Ammon's horn (tissue), 1 donor: ENCODE measurements around the gene NEO1.
"Not testable (repeated sequence)": the region's sequence is repeated elsewhere in the genome, so short reads cannot be mapped to it uniquely, and the experiment has no call there.

Experiments
- DNase-seq: peaks from one replicate; pipeline ENCODE4 v3.0.0-alpha.2; 2016; ENCODE audit warnings: low spot score

NEO1 gene

DNA sequence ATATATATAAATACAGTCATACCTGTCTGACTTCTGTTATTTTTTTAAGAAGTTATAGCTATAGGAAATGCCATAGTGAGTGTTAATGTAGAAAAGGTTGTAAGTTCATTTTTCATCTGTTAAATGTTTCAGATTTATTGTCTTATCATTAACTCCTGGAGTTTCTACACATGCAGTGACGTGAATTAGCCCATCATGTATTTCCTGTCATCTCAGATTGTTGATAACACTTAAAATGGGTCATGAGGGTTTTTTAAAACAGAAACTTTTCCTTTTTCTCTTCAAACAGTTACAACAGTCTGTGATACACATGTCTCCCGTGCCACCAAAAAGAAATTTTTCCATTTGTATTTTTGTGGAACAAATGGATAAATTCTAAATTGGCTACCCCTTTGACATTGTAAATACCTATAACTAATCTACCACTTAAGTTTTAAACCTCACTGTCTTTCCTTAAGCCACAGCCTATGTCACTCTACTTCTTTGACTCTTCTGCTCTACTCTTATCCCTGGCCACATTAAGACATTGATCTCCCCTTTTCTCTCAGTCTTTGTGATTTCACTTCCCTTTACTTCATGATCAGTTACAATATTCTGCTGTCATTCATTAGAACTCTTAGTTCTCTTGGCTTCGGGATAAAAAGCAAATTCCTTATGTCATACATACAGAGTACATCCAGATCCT, 89.1 kb downstream of the NEO1 start:
- DNase-seq, result no peak

DNA sequence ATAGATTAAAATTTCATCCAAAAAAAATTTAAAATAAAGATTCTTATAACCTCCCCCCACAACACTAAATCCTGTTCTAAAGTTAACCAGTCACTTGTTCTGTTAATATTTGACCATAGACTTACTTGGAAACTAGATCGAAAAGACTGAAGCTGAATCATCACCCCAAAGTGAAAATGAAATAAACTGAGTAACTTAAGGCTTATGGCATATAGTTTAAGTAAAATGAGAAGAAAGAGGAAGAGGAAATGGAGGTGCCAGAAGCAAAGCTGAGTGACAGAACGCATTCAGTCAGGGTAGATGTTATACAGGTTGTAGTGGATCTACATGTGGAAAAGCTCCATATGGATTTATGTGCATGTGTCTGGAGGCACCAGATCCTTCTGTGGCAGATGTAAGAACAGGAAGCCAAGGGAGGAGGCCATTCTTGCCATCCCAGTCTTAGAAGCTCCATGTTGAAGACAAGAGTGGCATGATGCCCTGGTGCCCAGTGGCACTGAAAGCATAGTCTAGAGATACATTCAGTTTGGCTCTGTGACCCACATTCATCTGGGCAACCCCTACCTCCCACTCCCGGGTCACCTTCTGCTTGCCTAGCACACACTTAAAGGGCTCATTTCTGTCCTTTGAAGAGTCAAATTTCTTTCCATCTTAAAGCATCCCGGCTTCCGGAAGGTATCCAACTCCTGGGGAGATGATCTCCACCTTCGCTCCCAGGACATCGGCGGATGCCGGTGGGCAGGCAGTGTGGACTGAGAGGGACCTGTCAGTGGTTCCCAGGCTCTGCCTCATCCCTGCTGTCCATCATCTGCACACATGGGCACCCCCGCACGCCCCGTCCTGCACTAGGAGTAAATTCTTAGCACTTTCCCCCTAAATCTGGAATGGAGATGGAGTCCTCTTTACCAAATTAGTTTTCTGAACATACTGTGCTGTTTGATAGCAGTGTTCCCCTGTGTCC, 90.8 kb downstream of the NEO1 start:
- DNase-seq, result no peak

DNA sequence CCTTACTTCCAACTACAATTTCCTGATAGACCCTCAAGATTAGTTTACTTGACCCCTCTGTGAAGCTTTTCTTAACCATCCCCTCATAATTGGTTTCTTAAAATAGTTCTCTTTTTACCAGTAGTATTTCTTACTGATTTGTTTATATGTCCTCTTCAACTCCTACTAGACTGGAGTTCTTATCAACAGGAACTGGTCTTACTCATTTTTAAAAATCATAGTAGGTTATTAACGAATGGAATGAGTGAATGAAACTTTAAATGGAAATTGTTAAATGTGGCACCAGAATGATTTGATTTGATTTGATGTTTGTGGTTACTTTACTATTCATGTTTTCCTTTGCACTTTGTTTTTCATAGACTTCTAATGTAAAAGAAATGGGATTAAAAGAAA, 91.5 kb downstream of the NEO1 start:
- no peak for DNase-seq

DNA sequence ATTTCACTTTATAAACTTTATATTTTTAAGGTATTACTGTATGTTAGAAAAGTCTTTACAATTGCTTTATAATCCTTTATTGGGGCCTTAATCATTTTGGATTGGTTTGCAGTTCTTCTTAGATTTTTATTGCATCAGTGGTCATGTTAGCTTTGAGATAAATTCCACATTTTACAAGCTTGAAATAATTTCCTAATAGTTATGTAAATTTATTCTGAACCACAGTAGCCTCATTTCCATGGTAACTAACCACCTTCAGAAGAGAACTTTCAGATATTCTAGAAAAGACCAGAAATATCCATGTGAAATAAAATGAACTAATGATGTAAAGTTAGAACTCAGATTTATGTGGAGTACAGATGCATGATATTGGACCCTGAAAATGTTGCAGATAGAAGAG, 94.2 kb downstream of the NEO1 start:
- DNase-seq, result no peak

DNA sequence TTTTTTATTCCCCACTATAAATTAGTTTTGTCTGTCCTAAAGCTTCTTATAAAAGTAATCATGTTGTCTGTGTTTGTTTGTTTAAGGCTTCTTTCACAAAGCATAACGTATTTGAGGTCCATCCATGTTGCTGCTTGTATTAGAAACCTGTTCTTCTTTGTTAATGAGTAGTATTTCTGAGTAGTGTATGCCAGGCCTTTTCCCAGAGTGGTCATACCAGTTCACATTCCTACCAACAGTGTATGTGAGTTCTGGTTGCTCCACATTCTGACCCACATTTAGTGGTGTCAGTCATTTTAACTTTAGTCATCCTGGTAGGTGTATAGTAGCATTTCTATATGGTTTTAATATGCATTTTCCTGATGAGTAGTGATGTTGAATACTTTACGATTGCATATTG, 98.6 kb downstream of the NEO1 start:
- DNase-seq, result no peak

DNA sequence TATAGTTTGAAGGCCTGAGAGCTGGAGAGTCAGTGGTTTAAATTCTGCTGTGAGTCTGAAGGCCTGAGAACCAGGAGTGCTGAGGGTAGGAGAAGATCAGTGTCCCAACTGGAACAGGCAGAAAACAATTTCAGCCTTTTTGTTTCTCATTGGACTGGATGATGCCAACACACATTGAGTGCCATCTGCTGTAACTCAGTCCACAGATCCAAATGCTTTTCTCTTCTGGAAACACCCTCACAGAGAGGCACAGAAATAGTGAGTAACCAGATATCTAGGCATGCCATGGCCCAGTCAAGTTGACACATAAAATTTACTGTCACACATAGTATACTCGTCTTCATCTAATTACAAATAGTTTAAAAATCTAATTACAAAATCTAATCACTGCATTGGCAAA, 100.8 kb downstream of the NEO1 start:
- DNase-seq, result peak; percentile 64

DNA sequence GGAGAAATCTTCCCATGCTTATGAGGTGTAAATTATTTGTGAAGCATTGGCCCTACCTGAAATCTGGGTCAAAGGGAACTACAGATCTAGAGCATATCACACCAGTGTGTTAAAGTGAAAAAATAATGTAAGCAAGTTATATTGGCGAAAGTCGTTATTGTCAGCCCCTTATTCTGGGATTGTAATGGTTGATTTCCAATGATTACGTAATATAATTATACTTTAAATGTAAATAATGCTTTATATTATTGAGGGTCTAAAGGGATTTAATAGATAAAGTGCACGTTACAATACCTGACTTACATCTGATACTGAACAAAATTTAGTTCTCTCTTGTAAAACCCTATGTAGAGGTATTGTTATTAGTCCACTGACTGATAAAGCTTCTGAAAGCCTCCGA, 101.2 kb downstream of the NEO1 start:
- no peak for DNase-seq

DNA sequence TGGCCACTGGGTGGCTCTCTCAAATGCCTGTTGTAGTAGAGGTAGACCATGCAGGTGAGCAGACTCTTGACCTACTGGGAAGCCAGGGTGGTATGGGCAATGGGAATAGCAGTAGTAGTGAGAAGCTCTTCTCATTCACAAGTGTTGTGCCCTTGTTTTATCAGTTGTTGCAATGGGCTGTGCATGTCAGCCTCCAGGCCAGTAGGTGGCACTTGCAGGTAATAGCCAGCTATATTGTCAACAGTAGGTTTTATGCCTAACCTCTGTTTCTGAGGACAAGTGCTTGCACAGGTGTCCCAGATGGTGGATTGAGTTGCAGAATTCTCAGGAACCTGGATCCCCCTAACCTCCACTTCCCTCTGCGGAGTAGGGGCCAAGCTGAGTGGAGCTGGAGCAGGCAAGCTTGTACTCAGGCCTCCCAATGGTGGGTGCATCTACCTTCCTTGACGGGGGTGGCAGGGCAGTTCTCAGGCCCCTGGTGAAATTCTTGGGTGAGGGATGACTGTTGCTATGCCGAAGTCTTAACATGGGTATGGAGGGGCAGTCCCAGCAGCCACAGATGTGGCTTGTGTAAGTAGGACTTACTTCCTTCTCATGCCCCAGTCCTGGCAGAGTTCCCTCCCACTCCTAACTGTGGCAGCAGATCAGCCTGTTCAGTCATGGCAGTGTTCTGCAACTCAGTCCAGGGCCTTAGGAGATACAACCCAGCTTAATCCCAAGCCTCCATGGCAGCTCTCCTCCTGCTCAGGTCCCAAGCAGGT, 104.3 kb downstream of the NEO1 start:
- DNase-seq, result no peak

DNA sequence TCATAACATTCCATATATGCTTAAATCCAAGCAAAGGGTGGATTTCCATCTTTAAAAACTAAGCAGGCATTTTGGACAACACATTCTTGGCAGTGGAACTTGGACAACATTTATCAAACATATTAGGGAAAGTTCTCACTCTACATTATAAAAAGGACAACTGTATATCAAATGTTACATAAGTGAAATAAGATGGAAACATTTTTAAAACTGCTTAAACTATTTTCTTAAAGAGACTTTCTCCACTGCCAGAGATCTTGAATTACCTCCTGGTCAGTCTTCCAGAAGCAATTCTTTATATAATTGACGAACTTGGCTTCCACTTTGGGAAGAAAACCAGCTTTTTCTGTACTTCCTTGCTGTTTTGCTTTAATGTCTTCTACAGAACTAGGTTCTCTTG, 109.3 kb downstream of the NEO1 start:
- no peak for DNase-seq

DNA sequence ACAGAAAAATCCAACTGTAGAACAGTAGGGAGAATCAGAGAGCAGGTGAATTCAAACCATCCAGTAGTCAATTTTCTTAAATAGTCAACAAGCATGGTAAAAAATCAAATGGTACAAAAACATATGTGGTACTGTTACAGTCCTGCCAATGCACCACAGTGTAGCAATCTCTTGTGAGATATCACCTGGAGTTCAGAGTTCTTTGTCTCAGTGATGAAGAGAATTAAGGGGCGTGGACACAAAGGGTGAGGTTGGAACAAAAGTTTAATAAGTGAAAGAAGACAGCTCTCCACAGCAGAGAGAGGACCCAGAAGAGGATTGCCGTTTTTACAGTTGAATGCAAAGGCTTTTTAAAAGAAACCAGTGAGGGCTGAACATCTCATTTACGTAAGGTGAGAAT, 113.2 kb downstream of the NEO1 start:
- no peak for DNase-seq

DNA sequence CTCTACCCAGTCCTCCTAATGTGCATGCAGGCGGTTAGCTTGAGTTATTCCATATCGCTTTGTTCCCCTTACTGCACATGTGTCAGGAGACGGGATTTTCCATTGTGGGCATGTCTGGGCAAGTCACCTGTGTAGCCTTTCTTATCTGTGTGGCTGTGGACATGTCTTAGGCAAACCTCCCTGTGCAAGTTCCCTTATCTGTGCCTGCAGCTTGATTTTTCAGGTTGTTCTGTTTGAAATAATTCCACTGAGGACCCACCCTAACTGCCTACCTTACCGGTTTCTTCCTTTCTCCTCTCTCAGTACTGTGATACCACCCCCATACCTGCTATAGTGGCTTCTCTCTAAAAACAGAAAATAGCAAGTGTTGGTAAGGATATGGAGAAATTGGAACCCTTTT, 113.6 kb downstream of the NEO1 start:
- DNase-seq, result no peak

DNA sequence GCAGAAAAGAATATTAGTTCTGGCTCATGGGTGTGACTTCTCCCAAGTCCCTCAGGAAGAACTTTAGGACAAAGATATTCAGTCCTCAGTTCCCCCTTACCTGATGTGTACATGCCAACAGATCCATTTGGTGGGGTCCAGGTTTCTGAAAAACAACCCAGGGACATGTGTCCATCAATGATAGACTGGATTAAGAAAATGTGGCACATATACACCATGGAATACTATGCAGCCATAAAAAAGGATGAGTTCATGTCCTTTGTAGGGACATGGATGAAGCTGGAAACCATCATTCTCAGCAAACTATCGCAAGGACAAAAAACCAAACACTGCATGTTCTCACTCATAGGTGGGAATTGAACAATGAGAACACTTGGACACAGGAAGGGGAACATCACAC, 114.4 kb downstream of the NEO1 start:
- not testable (repeated sequence) for DNase-seq

DNA sequence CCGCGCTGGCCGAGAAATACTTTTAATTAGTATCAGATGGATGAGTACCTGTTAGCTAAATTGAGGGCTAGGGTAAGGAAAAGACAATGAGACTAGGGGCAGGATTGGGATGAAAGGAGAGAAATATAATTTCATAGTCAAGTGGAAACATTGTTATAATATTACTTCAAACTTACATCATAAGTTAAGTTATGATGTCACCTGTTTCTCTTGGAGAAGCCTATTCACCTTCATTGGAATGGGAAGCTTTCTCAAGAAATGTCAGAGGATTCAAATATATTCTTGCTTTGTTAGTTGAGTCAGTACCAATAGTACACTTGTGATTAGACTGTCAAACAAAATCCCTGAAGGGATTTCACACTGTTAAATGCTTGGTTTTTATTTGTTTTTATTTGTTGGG, 116.2 kb downstream of the NEO1 start:
- DNase-seq, result no peak

DNA sequence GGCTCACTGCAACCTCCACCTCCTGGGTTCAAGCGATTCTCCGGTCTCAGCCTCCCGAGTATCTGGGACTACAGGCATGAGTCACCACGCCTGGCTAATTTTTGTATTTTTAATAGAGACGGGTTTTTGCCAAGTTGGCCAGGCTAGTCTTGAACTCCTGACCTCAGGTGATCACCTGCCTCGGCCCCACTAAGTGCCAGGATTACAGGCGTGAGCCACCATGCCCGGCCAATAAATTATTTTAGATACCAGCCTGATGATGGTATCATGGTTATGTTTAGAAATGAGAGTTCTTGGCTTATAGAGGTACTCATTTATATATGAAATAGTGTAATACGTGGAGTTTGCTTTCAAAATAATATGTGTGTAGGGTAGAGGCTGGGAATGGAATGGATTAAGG, 119.4 kb downstream of the NEO1 start:
- DNase-seq, result no peak

DNA sequence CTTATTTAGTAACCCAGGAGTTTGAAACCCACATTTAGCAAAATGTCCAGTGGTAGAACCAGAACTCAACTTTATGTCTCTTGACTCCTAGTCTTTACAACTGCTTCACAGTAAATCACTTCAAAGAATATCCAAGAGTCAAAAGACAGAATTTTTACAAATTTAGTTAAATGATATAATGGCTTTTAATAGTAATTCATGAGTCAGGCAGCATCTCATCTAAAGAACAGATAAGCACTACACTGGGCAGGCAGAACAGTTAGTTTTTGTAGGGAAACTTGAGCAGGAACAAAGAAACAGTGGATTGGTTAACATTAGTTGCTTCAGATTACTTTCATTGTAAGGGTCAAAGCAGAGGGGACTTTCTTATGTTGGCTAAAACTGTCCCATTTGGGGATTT, 120.2 kb downstream of the NEO1 start:
- no peak for DNase-seq

DNA sequence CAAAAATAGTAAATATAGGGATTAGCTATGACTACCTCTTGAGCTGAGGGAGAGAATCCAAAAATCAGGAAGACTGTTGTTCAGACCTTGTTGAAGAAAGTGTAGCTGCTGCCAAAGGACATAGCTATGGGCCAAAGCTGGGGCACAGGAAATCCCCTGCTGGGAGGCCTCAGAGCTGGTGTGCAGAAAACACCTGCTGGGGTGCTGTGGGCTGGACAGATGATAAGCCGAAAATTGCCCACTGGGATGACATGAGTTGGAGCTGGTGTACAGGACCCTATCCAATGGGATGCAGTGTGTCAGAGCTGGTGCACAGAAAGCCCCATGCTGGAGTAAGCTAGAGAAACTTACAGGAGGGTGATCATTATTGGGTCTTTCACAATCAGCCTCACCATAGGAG, 121.9 kb downstream of the NEO1 start:
- no peak for DNase-seq

DNA sequence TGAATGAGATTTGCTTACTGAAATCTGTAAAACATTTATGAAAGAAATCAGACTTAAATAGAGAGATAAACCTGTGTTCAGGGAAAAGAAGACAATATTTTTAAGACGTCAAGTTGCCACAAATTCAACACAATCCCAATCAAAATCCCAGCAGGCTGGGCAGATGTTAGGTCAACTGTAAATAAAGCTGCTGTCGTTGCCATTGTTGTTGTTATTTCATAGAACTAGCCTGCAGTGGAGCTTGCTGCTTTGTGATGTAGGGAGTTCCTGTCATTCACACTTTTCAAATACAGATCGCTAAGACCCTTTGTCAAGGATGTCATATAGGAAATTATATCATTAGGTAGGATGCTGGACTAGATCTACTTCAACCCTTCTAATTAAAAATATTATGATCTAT, 123.1 kb downstream of the NEO1 start:
- no peak for DNase-seq

DNA sequence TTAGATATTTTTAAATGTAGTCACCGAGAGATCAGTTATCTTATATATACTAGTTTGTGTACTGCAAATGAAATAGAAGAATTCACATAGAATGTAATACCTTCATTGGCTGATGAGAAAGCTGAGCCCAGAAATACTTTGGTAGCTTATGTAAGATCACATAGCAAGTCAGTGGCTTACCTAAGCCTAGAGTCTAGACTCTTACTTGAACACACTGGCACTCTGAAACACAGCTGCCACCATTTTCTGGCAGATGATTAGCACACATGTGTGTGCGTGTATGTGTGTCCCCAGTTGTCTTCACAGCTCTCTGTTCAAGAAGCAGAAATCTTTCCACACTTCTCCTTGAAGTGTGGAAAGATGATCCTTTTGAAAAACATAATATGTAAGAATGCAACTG, 124.3 kb downstream of the NEO1 start:
- DNase-seq, result no peak

DNA sequence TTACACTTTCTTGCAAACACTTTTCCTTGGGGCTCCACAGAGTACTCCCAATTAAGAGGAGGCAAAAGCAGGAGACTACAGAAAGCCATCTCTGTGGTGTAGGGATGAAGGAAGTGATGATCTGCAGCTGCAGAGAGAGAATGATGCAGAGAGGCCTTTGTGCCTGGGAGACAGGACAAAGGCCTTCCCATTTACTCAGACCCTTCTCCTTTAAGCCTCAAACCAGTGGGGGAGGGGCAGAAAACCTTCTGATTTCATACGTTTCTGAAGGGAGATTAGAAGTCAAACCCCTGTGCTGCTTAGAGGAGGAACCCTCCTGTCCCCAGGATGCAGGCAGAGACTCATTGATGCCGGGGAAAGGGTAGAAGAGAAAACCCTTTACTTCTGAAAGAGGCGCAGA, 130.8 kb downstream of the NEO1 start:
- DNase-seq, result peak; percentile 24

DNA sequence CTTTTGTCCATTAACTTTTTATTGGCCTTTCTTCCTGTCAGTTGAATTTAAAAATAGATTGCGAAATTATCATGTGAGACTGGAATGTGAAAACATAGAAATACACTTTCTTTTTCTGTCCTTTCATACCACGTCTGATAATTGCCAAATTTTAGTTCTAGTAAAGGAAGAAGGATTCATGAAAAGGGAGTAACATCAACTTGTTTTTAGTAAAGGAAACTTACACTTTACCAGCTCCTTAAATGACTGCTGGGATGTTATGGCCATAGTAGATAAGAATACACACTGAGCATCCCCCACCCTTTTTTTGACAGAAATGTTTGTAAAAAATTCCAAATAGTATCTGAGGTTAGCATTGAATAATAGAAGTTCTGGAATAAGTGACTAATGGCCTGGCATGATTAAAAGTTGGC, 137.9 kb downstream of the NEO1 start:
- no peak for DNase-seq

DNA sequence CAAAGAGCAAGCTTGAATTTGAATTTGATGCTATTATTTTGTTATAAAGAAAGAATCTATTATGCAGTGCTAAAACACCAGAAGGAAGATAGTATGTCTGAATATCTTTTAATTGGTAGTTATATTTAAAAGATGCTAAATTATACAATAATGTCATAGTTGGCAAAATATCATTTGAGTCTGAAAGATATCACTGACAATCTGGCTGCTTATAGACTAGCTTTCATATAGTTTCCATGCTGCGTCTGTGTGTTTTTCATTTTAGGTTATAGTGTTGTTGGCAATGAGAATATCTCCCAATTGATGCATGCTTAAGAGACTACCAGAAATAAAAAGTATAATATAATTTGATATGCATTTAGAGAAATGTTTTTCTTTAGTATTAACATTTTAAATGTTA, 142.9 kb downstream of the NEO1 start:
- no peak for DNase-seq

DNA sequence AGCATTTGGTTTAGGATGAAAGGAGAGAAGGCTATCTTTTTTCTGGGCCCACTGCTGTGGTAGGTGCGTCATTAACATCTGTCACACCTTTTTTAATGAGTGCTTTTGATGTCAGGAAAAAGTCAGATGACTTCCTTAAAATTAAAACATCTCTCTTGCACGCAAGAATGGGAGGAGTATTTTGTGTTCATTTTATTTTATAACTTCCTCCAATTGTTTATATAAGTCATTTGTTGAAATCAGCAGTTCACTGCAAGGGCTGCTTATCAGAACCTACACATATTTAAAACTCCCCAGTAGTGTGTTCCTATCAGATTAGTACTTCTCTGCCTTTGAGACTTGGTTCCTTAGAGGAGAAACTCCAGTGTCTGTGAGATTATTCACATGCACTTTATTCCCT, 143.8 kb downstream of the NEO1 start:
- DNase-seq, result no peak

DNA sequence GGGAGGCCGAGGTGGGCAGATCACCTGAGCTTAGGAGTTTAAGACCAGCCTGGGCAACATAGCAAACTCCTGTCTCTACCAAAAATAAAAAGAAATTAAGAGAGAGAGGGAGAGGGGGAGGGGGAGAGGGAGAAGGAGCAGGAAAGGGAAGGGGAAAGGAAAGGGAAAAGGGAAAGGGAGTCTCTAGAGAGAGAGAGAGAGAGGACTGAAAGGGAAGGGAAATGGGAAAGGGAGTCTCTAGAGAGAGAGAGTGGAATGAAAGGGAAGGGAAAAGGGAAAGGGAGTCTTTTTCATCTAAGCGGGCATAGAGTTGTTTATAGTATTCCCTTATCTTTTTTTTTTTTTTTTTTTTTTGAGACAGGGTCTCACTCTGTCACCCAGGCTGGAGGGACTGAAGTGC, 148.1 kb downstream of the NEO1 start:
- no peak for DNase-seq
